ENCODE measurements around the gene DNAJC15. TPM values are rescaled to one million over a fixed set of nuclear protein-coding genes. Genes with fewer than 3 reads are reported as not detected.
"Not testable (repeated sequence)": the region's sequence is repeated elsewhere in the genome, so short reads cannot be mapped to it uniquely, and the experiment has no call there.

The DNAJC15 gene
- total RNA-seq, 4 donors from 2014 or later = 5.5 to 12.1 (median 10.9) TPM

DNA sequence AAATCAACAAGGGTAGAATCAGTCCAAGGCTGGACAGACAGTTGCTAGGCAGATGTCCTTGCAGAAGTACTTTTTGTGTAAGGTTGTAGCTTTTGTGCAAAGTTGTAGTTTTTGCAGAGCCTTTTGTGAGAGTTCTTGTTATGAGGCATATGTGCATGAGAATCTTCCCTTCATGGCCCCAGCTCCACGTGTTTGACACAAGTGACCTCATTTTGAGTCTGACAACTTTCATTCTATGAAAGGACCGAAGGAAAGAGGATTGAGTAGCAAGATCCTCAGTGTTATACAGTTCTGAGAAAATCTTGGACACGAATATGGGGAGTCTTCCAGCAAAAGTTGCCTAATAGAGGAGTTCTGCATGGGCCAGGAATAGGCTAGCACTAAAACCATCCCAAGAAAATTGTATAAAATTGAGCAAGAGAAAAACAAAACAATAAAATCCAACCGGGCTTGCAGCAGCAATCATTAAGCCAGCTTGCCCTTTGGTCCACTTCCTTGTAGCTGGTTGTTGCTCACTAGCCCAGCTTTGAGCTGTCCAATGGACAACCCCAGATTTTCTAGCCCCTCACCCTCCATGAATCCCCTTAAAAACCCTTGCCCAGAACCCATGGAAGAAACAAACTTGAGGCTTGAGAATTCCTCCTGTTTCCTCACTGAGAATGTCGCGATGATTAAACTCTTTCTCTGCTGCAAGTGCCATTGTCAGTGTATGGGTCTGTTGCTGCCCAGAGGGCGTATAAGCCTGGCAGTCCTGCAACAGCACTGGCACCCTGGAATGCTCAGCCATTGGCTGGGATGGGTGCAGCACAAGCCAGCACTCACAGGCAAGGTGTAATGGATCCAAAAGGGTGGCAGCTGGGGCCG is 37.8 kb upstream of the DNAJC15 start:
- no peak for ATAC-seq (ENCODE audit: low FRiP score)
- DNase-seq (ENCODE audit: low spot score) = no peak

DNA sequence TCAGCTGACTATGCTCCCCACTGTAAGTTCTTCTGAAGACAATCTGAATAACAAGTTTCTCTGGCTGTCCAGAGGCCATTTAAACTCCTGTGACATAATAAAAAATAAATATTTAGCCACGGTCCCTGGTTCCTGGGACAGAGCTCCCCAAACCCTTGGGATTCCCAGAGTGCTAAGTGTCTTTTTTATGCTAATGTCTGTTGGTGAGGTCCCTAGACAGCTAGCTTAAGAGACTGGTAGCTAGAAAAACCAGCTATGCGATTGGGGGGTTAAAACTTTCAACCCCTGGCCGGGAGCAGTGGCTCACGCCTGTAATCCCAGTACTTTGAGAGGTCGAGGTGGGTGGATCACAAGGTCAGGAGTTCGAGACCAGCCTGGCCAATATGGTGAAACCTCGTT is 37.2 kb upstream of the DNAJC15 start:
- no peak for TF ChIP-seq CTCF (IDR thresholded peaks at IDR 0.05)
- ATAC-seq (ENCODE audit: low FRiP score) = no peak
- no peak for DNase-seq (ENCODE audit: low spot score)

More for the DNA sequence above, 37.8 kb upstream of the DNAJC15 start:
- TF ChIP-seq CTCF (IDR thresholded peaks at IDR 0.05) = no peak

GRCh38 chr13:42990291-42991232 is 32.8 kb upstream of the DNAJC15 start:
- peak; percentile 23 for ATAC-seq (ENCODE audit: low FRiP score)
- TF ChIP-seq CTCF (IDR thresholded peaks at IDR 0.05) = no peak

GRCh38 chr13:42991233-42991897 is 32.0 kb upstream of the DNAJC15 start:
- peak; percentile 38 for ATAC-seq (ENCODE audit: low FRiP score)
- not testable (repeated sequence) for DNase-seq (ENCODE audit: low spot score)

More at GRCh38 chr13:42990291-42991232, 32.8 kb upstream of the DNAJC15 start:
- no peak for DNase-seq (ENCODE audit: low spot score)

- TF ChIP-seq CTCF (IDR thresholded peaks at IDR 0.05) = no peak
- DNase-seq (ENCODE audit: low spot score) (peak; percentile 50), ATAC-seq (ENCODE audit: low FRiP score) (peak; percentile 91)
Observed at GRCh38 chr13:42991898-42992763, 31.3 kb upstream of the DNAJC15 start, which contains the start of gene EPSTI1. Gene EPSTI1 (minus strand): TSS chr13:42992241. CDS start chr13:42992165, 76 bp downstream.

- TF ChIP-seq CTCF (IDR thresholded peaks at IDR 0.05) = no peak
- no peak for ATAC-seq (ENCODE audit: low FRiP score)
- DNase-seq (ENCODE audit: low spot score) = no peak
Observed at GRCh38 chr13:42992764-42993122, 30.6 kb upstream of the DNAJC15 start.
